A673 (cell line): Measurements from ENCODE around the gene ARSG.
"Not testable (repeated sequence)": the region's sequence is repeated elsewhere in the genome, so short reads cannot be mapped to it uniquely, and the experiment has no call there.

ENCODE experiments used
- EZH2 ChIP-seq: fragments of 200-600 bp; sonication (generic); IDR thresholded peaks from 2 replicates; pipeline ENCODE4 v1.6.1; 2017; ENCODE audit warnings: borderline replicate concordance, low read depth, mild to moderate bottlenecking, mixed read lengths, antibody characterized with exemption, low read length; ENCODE audit not compliant: poor library complexity, severe bottlenecking
- TF ChIP-seq, protein P1 (sequence below): fragments of 300-800, 200-600 bp; sonication (generic); conservative IDR thresholded peaks from 2 replicates; pipeline ENCODE4 v1.5.1; 2017; ENCODE audit warnings: low read depth, mild to moderate bottlenecking, antibody characterized with exemption, low read length, moderate library complexity, mixed read lengths

DNA sequence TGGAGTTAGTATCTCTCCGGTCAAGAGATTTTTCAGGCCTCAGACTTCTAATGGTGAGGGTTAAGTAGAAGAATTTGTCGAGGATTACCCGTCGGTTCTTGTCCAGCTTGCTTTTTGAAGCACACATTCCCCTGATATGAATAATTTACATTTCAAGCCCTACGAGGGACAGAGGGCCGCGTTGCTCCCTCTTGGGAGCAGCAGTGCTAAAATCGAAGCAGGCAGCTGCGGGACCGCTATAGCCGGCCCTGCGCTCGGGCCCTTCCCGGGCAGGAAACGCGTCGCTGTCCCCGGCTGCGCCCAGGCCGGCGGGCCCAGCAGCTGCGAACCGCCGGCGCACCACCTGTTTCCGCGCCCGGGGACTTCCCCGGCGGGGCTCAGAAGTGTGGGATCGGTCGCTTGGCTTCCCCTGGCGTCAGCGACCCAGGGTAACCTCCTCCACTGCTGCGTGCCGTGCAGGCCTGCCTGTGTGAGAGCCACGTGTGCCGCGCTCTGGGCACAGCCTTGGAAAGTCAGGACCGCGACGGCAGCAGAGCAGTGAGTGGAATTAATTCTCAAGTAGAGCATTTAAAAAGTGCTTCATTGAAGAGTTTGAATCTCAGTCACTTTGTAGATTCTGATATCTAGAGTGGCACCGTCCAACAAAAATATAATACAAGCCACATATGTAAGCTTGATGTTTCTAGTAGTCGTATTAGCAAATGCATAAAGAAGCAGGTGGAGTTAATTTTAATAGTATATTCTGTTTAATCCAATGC is 32.2 kb upstream of the ARSG start:
- TF ChIP-seq, protein P1, sequence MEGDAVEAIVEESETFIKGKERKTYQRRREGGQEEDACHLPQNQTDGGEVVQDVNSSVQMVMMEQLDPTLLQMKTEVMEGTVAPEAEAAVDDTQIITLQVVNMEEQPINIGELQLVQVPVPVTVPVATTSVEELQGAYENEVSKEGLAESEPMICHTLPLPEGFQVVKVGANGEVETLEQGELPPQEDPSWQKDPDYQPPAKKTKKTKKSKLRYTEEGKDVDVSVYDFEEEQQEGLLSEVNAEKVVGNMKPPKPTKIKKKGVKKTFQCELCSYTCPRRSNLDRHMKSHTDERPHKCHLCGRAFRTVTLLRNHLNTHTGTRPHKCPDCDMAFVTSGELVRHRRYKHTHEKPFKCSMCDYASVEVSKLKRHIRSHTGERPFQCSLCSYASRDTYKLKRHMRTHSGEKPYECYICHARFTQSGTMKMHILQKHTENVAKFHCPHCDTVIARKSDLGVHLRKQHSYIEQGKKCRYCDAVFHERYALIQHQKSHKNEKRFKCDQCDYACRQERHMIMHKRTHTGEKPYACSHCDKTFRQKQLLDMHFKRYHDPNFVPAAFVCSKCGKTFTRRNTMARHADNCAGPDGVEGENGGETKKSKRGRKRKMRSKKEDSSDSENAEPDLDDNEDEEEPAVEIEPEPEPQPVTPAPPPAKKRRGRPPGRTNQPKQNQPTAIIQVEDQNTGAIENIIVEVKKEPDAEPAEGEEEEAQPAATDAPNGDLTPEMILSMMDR, result not testable (repeated sequence)
- not testable (repeated sequence) for TF ChIP-seq EZH2
